ENCODE results near the gene DGKG.

DGKG gene

DNA sequence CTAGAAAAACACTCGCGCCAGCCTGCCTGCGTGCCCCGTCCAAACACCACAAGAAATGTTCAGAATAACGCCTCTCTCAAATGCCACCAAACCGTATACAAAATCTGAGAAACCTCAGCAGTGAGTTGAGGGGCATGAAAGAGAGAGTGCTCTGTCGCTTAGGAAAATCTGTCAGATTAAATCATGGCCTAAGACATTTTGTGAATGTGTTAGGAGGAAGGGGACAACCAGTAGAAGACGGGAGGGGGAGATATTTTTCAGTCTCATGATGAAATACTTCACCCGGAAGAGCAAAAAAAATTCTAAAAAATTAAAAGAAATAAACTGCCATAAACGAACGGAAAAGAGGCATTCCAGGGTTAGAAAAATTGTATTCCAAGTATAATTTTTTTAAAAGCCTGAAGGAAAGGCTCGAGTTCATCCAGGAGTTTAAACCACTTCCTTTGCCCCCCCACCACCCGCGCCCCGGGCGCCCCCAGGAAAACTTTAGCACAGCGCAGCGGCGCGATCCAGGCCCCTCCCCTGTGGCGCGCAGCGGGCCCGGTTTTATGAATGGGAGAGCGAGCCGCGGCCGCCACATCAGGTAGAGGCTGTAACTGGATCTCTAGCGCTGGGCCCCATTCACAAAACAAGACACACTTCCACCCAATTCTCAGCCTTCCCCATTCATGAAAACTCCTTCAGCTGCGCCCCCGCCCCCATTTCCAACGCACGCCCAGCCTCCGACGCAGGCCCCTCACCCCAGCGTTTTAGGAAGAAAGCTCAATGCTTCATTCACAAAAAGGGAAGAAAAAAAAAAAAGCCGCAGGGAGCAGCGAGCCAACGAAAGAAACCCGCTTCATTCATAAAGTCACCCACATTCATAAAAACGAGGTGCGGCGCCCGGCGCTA is 254.6 kb downstream of the DGKG start:
- DNase-seq (ENCODE audit: low read depth): no peak

- no peak for DNase-seq (ENCODE audit: low read depth)
Measured at GRCh38 chr3:186105543-186105942, 256.5 kb downstream of the DGKG start.

DNA sequence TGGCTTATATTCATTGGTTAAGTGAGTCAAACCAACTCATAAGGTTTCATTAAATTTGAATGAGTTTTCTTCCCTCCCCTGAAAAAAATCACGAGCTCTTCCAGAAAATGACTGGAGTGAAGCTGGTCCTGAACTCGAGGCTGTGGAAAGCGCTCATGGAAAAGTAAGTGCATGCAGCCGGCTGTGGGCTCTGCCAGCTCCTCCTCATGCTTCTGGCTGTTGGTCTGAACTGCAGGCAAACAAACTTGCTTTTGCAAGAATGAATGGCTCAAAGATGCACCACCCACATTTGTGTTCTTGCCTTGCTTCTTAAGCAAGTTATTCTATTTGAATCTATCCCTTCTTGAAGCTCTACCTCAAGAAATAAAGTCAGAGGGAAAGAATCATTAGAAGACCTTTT is 259.3 kb downstream of the DGKG start:
- DNase-seq (ENCODE audit: low read depth): peak; percentile 58

- no peak for DNase-seq (ENCODE audit: low read depth)
Measured at GRCh38 chr3:186100398-186100797, 261.6 kb downstream of the DGKG start.

DNA sequence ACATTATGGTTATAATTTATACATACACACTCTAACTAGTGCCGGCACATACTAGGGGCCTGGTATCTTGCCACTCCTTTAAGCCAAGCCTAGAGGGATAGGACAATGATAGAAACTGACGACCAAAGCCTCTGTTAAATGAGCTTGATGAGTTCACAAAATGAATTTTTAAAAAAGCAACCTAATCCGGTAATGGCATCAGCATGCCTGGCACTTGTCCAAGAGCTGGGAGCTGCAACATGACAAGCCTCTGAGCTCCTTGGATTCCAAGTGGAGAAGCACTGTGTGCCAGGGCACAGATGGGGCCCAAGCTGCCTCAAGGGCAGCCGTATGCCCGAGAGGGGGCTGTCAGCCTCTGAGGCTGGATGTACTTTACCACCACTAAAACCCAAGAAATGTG is 262.9 kb downstream of the DGKG start:
- DNase-seq (ENCODE audit: low read depth): peak; percentile 63

GRCh38 chr3:186098740-186099139 is 263.3 kb downstream of the DGKG start:
- DNase-seq (ENCODE audit: low read depth): no peak

DNA sequence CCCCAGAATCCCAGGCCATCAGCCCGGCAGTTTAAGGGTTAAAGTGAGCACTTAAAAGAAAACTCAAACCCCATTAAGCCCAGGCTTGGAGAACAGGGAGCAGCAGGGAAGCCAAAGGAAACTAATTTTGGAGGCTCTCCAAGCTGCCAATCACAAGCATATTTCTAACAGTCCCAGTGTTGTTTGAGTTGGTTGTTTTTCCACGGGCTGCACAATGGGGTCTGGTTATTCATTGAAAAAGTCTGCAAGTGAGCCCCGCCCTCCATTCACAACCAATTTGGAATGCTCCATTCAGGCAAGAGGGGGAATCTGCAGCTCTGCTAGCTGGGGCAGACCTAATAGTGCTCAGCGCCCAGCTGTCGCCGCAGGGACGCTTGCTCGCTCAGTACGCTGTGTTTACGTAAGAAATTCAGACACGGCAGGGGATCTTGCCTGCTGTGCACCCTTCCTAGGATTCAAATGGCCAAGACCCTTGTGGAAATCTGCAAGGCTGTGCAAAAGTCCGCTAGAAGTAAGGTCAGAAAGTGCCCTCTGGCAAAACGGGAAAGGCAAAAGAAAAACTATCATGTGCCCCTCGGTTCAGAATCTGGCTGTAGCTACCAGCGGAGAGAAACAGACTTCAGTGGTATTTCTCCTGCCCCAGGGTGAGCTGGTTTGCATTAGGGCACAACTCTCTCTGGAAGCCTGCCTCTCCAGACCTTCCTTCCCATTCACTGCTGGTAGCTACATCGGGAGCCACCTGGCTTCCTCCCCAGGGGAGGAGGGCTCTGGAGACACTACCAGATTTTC is 264.2 kb downstream of the DGKG start:
- peak; percentile 66 for DNase-seq (ENCODE audit: low read depth)

GRCh38 chr3:186097317-186097662 is 264.7 kb downstream of the DGKG start:
- no peak for DNase-seq (ENCODE audit: low read depth)
